C1 segment of cervical spinal cord (tissue), 14 donors: ENCODE measurements around the gene VILL.
"Not testable (repeated sequence)": the region's sequence is repeated elsewhere in the genome, so short reads cannot be mapped to it uniquely, and the experiment has no call there.

Experiments
- DNase-seq, 14 donors: peaks; one replicate each; lab custom pipeline; 2025; lab: John Stamatoyannopoulos, UW

Gene VILL

DNA sequence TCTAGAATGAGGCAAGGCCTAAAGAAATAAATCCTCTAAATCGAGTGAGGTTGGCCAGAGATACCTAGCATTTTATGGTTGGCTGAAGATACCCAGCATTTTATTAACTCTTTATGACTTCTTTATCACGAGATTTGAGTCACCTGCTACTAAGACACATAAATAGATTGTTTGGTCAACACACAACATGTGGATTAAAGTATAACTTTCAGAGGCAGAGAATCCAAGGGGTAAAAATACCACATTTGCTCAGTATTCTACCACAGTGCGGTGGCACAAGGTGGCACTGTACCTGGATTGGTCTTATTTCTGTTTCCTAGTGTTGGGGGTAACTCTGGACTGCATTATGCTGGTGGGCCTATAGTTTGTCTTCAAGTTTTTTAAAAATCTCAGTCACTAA is 27.0 kb upstream of the VILL start:
- no peak for DNase-seq

- DNase-seq: no peak
These were observed 26.4 kb upstream of the VILL start for GRCh38 chr3:37964146-37964545.

- no peak for DNase-seq
These were observed 25.9 kb upstream of the VILL start for GRCh38 chr3:37964716-37965115.

DNA sequence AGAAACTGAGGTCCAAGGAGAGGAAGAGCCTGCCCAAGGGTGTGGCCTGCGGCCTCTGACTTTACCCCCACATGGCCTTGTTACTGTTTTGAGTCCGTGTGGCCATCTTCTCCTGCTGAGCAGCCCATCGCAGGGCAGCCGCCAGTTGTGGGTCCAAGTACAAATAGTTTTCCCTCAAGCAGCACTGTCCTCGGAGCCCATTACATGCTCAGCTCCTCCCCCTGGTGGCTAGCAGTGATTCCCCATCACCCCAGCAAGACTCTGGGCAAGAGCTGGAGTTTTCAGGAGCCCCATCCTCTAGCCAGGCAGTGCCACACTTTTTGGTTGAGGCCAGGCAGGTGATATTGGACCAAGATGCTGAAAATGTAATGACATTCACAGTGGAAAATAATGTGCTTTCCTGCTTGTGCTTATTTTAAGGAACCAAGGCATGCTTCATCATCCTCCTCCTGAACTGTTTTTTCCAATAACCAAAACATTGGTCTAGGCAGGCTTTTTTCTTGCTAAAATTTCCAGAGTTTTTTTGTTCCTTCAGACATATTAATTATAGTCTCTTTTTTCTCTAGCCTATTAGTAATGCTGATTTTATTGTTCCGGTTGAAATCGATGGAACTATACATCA is 23.2 kb upstream of the VILL start:
- peak in 4 of 14 donors; percentile 24 to 59 (median 42) for DNase-seq

DNA sequence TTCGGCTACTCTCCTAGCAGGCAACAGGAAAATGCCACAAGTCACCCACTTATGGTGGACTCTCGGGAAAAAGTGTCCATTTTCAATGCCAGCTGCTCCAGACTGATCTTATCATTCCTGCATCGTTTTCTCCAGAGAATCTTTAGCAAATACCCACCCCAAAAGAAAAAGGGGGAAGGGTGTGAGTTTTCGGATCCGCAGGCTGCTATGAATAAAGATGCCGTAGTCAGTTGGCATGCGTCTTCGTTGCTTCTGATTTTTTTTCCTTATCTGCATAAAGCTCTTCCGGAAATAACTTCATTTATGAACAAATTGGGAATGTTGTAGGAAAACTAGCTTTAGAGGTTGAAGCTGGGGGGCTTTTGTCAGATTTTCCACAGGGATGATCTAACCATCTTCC is 22.4 kb upstream of the VILL start:
- DNase-seq: no peak

DNA sequence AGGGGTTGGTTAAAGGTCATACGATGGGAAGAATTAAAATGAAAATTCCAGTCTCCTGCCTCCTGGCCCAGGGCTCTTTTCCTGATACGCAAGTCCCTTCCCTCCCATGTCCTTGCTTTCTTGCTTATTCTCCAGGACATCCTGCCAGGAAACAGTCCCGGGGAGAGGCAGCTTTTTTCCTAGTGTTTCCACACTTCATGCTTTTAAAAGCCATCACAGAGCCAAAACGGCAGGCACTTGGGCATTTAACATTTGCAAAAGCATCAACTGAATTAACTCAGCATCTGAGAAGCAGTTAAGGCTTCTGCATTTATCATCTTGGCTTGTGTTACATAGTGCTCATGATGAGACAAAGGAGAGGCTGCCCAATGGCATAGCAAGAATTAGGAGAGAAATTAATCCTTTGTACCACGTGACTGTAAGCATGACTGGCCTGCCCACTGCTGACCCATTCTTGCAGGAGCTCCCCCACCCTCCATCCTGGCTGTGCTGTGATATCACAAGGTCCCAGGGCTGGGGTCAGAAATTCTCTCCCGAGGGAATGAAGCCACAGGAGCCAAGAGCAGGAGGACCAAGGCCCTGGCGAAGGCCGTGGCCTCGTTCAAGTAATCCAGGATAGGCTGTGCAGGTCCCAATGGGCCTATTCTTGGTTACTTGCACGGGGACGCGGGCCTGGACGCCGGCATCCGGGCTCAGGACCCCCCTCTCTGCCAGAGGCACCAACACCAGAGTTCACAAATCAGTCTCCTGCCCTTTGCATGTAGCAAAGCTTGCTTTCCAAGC is 21.6 kb upstream of the VILL start:
- peak in 1 of 14 donors; percentile 63 for DNase-seq

DNA sequence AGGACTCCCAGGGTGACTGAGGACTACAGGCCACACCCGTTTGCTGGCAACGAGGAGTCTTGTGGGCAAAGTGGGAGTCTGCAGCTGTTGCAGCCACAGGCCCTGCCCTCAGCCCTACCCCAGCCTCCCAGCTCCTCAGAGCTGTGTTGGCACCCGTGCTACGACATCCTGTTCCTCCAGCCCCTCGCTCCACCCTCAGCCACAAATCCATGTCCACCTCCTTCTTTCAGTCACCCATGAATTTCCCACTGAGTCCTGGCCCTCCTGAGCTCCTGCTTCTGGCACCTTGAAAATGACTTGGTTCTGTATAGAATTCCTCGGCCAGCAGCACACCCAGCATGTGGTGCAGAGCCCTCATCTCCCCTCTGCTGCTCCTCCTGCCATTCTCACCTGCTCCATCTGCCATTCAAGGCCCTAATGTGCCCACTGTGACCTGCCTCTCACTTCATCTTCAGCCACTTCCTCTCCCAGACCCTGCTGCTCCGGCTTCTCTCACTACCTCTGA is 20.9 kb upstream of the VILL start:
- DNase-seq: peak in 1 of 14 donors; percentile 72

- no peak for DNase-seq
These were observed 19.8 kb upstream of the VILL start for GRCh38 chr3:37970802-37971201.

DNA sequence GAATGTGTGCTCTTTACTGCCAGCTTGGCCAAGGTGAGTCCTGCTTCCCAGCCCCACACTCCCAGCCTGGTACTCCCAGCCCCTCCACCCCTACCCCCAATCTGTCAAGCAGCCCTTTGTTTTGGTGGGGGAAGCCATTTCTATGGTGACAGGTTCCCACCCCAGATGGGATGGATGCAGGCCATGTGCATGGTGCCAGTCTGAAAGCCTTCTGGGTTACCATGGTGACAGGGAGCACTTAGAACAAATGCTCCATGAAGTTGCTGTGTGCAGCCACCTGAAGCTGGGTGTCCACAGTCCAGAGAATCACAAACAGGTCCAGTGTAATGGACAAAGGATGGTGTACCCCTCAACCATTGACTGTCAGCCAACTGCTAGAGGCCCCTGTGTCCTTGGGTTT is 19.1 kb upstream of the VILL start:
- peak in 1 of 14 donors; percentile 80 for DNase-seq

GRCh38 chr3:37972056-37972455 is 18.5 kb upstream of the VILL start:
- not testable (repeated sequence) for DNase-seq

DNA sequence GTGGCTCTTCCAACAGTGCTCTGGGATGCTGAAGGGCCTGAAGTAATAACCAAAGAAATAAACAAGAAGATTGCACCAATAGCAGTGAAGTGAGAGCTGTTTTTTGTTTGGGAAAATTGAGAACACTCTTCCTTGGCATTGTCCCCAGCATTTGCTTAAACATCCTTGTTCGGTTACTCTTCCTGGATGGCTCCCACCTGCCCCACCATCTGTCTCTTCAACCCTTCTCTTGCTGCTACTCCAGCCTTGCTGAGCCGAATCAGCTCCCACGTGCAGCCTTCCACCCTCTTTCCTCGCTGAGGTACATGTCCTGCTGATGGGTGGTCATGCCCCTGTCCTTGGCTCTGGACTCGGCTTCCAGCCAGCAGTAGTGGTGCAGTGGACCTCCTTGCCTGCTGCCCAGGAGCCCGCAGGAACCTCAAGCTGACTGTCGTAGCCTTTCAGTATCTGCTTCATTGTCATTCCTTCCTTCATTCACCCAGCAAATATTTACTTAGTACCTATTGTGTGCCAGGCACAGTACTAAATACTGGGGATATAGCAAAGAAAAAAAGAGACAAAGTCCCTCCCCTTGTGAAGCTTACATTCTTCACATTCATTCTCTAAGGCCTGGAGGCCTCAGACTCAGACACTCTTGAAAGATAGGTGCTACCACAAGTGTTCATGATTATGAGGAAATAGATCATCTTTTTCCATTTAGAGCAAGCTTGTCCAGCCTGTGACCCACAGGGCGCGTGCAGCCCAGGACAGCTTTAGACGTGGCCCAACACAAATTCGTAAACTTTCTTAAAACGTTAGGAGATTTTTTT is 17.1 kb upstream of the VILL start:
- peak in 1 of 14 donors; percentile 96 for DNase-seq

GRCh38 chr3:37974121-37975083 is 16.2 kb upstream of the VILL start:
- peak in 12 of 14 donors; percentile 16 to 65 (median 46) for DNase-seq

GRCh38 chr3:37979541-37980461 is 10.8 kb upstream of the VILL start:
- DNase-seq: no peak

DNA sequence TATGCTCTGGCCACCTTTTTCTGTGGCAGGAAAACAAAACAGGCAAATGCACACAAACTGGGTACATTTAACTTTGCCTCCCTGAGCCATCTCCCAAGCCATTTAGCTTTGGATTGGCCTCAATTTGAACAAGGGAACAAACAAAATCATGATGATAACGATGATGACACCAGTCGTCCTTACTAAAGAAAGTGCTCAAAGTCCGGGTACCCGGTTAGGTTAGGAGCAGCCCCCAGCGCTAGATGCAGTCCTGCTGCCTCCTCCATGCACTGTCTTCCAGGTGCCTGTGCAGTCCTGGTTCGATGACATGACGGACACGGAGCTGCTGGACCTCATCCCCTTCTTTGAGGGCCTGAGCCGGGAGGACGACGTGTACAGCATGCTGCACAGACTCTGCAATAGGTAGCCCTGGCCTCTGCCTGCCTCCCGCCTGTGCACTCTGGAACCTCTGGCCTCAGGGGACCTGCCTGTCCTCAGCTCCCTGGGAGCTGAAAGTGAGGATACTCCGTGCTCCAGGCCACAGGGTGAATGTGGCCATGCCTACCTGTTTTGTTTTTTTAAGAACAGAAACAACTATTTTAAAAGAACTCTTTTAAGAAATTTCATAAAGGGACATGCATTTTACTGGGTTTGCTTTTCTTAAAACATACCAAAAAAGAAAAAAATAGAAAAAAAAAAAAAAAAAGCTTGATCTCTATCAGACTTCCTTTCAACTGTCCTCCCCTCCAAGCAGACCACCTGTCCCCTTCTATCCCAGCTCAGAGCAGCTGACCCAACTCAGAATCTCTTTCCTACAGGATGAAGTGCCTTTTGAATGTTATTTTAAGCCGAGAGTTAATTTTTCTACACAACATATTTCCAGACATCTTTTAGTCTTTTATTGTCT is 9.9 kb upstream of the VILL start:
- no peak for DNase-seq

DNA sequence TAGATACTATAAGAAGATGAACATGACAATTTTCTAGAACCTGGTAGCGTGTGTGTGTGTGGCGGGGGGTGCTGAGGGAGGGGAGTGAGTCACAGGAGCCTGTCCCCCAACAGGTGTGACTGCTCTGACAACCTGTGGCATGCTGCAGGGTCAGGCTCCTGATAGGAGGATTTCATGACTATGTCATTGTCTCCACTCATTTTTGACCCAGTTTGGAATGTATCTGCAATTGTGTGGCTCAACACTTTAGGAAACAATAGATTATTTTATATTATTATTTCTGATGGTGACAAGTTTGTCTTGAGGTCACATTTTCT is 9.3 kb upstream of the VILL start:
- DNase-seq: no peak

GRCh38 chr3:37982331-37982730 is 8.3 kb upstream of the VILL start:
- no peak for DNase-seq

GRCh38 chr3:37984051-37984450 is 6.5 kb upstream of the VILL start:
- no peak for DNase-seq

DNA sequence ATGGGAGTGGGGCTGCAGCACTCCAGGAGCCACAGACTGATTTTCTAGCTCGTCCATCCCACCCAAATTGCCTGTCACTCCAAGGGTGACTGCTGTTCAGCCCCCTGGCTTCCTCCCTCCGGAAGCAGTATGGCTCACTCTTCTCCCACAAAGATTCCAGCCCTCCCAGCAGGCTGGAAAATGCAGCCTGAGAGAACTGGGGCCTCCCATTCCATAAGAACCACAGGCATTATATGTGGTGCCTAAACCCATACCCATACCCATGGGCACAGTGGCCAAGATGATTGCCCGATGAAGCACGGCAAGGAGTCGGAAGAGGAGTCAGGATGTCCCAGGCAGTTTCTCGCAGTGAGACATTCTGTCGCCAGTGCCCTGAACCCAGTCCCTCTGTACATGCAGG is 6.0 kb upstream of the VILL start:
- DNase-seq: no peak
